GM18498 (cell line): ENCODE measurements around the gene ZNF618.

Experiments
- ATAC-seq: cut with Tn5 transposase; IDR thresholded peaks from one replicate; pipeline ENCODE4 v1.9.1; 2021; ENCODE audit warnings: mild to moderate bottlenecking, moderate library complexity; ENCODE audit not compliant: unreplicated experiment

The ZNF618 gene

DNA sequence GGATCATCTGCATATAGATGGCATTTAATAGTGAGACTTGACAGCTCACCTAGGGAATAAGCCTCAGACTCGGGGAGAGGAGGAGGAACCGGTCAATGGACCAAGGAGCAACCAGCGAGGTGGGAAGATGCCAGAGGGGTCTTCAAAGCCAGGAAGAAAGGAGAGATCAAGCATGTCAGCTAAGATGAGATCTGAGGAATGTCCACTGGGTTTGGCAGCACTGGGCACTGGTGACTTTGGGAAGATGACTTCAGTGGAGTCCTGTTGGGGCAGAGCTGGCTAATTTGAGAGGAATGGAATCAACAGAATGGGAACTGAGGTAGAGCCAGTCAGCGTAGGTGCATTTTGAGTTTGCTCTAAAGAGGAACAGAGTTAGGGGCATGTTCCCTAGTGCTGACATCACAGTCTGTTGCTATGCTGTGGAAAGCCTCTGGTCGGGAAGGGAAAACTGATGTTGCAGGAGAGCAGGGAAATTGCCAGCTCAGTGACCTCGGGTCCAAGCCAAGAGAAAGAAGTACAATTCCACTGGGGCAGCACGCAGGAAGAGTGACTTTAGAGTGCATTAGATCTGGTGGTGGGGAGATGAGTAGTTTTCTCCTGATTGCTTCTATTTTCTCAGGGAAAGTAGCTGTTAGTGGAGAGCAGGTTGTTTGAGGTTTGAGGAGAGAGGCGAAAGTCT lies 56.9 kb downstream of the ZNF618 start:
- no peak for ATAC-seq

DNA sequence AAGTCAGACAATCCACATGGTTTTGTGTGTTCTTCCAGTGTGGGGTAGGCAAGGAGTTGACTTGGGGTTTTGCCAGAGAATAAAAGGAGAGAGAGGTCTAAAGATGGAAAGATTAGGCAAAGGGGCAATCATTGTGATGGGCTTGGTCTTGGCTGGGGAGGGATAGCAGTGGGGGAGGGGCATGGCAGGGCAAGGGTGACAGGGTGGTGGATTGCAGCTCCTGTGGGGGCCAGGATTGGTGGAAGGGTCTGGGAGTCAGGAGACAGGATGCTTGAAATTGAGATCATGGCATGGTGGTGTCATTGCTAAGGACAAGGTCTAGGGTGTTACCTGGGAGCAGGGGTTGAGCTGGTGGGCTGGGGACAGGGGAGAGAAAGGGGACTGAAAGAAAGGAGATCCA lies 57.6 kb downstream of the ZNF618 start:
- no peak for ATAC-seq

DNA sequence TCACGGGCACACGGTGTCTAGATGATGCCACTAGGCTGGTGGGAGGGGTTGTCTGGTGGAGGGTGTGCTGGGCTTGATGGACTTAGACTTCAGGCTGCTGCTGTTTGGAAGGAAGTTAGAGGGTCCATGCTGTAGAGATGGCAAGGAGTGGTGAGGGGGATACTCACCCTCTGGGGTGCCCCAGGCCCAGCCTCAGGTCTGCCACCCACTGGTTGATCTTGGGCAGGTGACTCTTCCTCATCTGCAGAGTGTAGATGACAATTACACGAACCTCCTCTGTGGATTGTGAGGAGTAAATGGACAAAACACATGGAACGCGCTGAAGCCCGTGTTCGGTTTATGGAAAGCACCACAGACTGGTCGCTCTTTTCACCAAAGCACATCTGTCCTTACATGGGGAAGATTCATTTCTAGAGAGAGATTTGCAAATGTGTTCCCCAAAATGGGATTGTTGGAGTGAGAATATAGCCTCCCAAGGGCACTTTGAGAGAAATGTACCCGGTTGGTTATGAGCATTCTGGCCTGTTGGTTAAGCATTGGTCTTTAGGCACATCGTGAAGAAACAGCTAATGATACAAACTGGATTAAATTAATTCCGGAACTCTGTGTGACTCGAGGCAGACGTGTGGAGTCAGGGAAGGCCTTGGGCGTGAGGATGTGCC lies 58.2 kb downstream of the ZNF618 start:
- ATAC-seq = no peak

DNA sequence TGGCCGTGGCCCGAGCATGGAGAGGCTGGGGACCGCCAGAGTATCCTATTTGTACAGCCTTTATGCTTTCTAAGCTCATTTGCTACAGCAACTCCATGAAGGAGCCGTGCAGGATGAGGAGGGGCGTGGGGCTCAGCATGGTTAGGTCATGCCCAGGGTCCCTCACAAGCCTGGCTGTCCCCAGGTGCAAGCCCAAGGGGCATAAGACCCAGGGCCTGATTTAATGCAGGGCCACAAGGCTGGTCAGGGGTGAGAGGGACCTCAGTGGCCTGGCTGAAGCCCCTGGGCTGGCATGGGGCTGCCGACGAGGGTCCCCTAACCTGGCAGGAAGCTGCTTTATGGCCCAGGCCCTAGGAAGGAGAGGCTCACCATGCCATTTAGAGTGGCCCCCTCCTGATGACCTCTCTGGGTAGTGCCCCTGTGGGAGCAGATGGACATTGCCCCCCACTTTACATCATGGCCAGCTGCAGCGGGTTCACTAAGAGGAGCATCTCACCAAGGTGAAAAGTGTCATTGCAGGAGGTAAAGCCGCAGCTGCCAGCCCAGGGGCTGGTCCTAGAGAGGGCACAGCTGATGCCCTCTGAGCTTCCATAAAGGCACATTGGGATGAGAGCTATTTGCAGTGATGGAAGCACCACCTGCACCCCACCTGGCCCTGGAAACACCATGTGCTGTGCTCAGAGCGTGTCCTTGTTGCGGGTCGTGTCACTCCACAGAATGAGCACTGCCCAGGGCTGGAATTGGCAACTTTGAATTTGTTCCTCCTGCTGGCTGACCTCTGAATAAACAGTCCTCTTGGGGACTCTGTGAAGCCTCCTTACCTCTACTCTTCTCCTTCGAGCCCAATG lies 58.9 kb downstream of the ZNF618 start:
- ATAC-seq = no peak

DNA sequence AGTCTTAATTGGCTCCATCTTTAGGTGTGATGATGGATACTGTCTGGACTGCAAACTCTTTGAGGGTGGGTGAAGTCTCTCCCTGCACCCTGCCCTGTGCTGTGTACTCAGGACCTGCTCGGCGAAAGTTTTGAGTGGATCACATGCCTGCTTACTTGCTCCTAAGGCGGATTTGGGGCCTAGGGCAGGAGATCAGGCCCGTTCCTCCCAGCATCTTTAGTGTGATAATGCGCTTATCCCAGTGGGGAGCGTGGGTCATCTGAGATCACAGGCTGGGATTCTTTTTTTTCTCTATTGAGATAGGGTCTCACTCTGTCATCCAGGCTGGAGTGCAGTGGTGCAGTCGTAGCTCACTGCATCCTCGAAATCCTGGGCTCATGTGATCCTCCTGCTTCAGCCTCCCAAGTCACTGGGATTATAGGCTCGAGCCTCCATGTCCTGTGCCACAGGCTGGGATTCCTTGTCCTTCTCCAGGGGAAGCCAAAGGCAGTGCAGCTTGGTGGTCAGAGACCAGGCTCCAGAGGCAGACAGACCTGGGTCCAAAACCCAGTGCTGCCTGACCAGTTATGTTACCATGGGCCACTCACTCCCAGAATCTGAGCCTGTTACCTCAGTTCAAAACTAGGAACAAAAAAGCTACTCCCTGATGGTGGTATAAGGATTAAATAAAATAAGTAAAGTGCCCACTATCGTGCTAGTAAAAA lies 59.7 kb downstream of the ZNF618 start:
- no peak for ATAC-seq

DNA sequence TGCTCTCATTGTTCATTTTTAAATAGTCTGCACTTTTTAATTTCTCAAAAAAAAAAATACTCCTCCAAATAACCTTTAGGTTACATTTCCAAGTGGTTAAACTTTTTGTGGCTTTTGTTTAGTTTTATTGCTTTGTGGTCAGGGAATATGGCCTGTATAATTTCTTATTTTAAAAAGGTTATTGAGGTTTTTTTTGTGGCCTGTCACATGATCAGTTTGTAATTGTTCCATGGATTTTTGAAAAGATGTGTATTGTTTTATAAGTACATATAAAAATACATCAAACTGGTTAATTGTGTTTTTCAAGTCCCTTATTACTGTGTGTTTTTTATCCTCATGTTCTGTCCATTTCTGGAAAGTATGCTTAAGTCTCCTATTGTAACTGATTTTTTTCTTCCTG lies 64.0 kb downstream of the ZNF618 start:
- ATAC-seq = no peak

DNA sequence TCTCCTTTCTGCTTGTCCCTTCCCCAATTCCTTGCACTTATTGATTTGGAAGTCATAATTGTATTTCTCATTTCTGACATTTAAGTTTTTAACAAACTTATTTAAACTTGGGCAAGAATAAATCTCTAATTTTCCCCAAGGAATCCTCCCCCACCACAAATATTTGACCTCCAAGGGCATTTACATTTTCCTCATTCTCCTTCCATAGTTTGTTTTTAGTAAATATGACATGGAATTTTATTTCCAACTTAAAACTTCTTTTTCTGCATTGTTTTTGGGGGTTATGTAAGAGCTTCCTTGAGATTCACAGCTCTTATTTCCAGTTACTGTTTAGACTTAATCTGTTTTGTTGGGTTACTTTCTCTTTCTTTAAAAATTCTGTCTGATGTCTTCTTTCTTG lies 64.9 kb downstream of the ZNF618 start:
- no peak for ATAC-seq

DNA sequence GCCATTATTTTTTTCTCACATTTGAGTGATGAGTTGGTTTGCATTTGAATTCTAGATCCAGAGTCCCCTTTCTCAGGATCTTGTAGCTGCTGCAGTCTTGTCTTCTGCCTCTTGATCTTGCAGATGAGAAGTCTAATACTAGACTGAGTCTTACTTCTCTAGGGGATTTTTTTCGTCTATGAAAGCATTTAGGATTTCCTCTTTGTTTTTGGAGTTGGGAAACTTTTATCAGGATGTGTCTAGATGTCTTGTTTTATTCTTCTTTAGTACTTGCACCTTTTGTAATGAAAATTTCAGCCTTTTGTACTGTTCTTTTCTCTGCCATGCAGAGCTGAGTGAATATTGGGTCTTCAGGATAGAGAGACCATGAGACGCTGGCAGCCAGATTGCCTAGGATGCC lies 65.4 kb downstream of the ZNF618 start:
- no peak for ATAC-seq

DNA sequence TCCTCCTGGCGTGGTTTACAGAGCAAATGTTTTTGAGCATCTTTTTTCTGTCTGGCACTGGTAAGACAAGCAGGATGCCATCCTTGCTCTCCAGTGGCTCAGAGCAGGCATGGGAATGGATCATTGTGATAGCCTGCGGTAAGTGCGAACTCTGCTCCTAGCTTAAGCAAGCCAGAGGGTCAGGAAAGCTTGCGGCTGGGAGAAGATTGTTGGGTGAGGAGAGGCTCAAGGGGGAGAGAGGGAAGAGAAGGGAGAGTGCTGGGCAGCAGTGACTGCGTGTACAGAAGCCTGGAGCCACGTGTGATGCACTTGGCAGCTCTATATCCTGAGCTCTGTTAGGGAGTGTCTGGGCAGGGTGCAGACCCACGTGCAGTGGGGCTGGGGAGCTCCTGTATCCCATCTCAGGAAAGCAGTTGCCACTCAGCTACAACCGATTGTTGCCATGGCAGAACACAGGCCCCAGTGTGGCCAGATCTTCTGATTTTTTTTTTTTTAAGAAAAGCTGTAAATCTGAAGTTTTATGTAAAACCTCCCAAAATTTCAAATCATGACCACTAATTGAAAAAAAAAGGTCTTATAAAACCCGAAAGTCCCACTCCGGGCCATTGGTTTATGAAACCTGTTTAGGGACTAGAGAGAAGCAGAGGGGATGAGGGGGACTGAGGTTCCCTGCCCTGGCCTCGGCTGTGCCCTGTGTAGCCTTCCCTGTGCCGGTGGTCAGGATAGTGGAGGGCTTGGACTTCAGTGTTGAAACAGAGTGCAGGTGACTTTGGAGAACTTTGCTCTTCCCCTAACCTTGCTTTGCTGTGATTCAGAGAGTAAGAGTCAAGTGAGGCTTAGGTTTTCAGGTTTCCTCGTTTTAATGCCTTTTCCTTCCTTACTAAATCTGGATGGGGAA lies 67.3 kb downstream of the ZNF618 start:
- ATAC-seq = no peak

DNA sequence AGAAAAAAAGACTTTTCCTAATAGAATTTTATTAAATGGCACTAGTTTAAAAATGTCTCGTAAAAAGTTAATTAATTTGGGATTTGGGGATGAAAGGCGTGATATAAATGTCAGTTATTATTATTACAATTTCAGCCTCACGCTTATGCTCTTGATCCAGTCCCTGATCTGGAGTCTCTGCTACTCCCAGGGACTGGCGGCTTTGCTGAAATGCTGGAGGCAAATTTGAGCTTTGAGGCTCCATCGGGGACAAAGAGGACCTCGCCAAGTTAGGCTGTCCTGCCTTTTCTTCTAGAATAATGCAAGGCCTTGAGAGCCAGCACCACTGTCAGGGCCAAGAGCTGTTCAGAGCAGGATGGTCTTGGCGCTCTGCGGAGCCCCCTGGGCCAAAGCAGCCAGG lies 69.7 kb downstream of the ZNF618 start:
- ATAC-seq = no peak

DNA sequence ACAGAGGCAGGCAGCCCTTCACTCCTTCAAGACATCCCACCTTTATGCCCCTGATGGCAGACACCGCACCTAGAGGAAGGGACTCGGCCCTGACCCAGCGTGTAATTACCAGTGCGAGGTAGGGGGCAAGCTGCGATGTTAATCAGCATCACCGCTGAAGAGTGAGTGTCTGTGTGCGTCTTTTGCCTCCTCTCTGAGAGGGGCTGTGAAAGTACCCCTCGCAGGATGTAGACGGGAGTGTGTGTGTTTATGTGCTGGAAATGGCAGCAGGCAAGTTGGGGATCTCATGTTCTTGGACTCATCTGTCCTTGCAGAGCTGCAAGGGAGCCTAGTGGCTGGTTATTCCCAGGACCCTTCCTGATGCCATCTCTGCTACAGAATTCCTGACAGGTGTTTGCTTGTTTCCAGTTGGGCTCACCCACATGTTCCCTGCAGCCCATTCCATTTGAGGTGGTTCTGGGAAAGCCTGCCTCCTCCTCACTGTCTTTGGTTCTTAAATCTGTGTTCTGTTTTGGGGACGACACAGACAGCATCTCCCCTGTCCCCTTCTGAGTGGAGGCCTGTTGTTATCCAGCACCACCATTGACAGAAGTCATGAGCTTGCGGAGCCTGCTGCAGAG lies 70.5 kb downstream of the ZNF618 start:
- ATAC-seq = no peak

DNA sequence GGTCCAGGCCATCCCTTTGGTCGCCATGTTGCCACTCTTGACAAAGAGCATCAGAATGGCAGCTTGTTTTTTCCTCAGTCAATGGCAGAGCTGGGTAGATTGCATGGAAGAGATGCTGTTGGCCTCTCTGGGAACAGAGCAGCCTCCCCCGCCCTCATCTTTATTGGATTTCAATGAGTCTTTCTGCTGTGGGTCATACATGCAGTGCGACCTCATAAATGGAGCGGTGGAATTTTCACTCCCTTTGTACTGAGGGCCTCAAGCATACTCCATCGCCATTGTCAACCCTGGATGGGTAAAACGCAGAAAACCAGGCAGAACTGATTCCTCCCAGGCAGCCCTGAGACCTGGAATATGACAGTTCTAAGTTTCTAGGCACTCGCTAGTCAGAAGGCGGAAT lies 71.8 kb downstream of the ZNF618 start:
- ATAC-seq = no peak

DNA sequence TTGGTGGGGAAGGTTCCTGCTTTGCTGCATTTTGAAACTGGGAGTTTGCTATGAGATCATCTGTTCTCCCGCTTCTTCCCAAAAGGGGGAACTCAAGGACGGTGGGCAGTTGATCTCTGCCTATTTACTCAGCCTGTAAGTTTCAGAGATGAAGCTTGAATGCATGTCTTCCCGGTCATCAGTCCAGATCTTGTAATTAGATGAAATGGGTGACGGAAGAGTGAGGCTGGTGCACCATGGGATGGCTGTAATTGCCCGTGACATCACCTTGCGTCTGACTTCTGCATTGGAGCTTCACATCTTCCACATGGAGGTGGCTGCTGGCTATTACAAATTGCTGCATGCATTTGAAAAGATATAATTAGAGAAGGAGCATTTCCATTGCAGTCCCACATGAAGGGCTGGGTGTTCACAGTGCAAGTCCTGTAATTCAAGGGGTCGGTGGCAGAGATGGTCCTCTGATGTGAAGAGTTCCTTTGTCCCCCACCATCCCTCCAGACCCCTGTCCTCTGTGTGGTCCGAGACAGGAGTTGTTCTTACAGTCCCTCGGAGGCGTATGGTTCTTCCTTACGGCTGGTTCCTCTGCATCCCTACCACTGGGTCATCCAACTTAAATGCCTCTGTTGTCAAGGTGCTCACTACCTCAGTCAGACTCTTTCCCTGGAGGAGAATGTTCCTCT lies 72.9 kb downstream of the ZNF618 start:
- no peak for ATAC-seq

DNA sequence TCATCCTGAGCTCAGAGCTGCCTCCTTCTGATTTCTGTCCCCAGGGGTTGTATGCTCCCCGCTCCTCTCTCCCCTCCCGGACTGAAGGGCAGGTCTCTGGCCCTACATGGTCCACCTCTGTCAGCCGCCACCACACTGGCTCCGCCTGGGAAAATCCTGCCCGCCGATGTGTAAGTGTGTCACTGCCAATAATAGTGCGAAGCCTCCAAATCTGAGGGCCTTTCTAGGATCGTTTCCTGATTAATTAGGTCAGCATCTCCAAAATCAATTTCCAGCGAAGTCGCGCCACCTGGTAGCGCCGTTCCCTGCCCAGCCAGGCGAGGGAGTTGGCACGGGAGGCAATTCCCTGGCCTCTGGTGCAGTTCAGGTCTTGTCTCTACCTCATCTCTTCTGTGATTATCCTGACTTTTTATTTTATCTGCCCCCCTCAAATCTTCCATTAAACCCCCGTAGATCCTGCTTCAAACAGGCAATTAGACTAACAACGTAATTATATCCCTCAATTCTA lies 73.5 kb downstream of the ZNF618 start:
- ATAC-seq = no peak

DNA sequence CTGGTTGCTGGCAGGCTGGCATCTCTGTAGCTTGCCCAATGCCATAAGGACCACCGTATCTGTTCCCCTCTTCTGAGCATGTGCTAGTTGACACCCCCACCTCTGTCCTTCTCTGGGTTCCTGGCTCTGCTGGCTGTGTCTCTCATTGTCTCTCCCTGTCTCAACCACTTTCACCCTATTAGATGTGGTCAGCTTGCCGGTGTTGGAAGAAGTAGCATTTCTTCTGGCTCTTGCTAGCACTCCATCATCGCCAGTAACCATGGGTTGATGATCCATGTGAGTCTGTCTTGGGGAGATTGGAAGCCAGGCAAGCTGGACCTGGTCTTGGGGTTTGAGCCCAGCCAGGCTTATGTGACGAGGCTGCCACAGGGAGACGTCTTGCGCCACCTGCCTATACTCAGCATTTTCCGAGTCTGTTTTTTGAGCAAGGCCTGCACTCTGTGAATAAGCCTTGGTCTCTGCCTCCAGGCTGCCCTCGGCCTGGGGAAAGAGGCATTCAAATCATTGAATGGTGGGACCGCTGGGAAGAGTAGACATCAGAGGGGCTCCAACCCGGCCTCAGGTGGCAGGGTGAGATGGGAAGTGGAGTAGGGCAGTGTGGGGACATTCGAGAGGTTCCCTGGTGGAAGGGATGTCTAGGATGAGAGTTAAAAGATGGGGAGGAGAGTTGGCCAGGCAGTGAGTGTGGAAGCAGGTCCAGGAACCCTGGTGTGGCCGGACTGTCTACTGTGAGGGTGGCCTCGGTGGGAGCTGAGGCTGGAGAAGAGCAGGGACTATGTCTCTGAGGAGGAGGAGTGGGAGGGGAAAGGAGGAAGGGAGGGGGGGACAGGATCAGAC lies 74.3 kb downstream of the ZNF618 start:
- no peak for ATAC-seq

DNA sequence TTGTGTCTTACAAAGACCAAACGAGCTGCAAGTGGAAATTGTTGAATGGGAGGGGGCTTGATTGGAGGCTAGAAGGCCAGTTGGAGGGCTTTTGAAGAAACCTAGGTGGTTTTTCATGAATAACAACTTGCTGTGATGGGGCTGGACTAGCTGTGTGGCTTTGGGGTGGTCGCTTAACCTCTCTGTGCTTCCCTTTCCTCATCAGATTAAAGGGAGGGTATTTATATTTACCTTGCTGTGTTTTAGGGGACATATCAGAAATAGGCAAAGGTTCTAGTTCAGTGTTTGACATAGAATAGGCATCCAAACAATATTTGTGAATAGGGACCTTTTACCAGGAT lies 74.9 kb downstream of the ZNF618 start:
- ATAC-seq = no peak

DNA sequence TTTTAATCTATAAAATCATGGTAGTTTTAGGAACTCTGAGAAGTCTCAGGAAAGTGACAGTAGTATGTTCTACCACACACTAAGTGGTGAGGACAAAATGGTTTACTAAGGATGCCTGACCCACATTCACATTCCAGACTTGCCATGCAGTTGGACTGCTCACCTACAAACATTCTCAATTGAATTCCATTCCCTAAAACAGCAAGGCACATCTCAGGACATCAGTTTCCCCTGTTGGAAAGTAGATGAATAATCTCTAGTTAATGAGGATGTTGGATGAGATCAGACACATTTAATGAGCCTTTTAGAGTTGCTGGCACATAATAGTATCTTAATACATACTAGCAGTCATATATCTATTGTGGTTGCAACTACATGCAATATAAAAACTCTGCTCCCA lies 76.6 kb downstream of the ZNF618 start:
- ATAC-seq = no peak

DNA sequence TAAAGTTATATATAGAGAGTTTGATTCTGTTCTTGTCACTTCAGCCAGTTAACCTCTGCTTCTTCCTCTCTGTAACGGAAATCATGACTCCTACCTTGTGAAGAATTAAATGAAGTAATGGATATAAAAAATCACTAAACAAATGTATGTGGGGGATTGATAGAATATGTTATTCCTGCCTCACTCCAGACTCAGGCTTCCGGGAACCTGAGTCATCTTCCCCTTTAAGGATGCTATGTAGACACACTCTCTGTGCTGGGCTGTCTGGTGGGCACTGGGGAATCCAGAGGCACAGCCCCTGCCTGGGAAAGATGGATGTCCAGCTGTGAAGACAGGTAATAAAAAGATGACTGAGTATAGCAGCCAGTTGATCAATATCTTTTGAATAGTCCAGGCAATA lies 77.4 kb downstream of the ZNF618 start:
- ATAC-seq = no peak
